OCI-LY7 (cell line): ENCODE measurements around the gene GPN1.

ENCODE experiments used
- EZH2phosphoT487 ChIP-seq: fragments of 200-600 bp; sonication (generic); IDR thresholded peaks from 2 replicates; pipeline ENCODE4 v1.6.1; 2018; ENCODE audit warnings: low read depth, borderline replicate concordance, mild to moderate bottlenecking, mixed run types, antibody characterized with exemption, low read length, moderate library complexity, mixed read lengths
- TF ChIP-seq, protein P1 (sequence below): fragments of 200-600 bp; sonication (generic); conservative IDR thresholded peaks from 2 replicates; pipeline ENCODE4 v1.5.1; 2014; ENCODE audit warnings: mild to moderate bottlenecking, antibody characterized with exemption, low read length, moderate library complexity, mixed read lengths

DNA sequence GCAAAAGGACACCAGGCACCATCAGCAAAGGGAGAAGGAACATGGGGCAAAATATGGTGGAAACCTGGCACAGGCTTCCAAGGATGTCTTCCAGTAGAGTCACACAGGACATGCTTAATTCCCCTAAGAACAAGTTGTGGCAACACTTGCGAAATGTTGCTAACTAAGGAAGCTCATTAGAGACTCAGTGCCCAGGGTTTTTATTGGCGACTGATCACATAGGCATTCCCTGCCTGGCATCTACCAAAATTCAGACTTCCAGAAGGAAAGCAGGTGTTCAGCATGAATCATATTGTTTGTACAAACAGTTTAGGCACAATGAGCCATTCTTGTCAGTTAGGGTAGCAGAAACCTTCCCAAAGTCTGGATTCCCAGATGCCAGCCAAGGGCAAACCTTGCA, 60.6 kb downstream of the GPN1 start:
- TF ChIP-seq EZH2phosphoT487, result no peak
- TF ChIP-seq, protein P1, sequence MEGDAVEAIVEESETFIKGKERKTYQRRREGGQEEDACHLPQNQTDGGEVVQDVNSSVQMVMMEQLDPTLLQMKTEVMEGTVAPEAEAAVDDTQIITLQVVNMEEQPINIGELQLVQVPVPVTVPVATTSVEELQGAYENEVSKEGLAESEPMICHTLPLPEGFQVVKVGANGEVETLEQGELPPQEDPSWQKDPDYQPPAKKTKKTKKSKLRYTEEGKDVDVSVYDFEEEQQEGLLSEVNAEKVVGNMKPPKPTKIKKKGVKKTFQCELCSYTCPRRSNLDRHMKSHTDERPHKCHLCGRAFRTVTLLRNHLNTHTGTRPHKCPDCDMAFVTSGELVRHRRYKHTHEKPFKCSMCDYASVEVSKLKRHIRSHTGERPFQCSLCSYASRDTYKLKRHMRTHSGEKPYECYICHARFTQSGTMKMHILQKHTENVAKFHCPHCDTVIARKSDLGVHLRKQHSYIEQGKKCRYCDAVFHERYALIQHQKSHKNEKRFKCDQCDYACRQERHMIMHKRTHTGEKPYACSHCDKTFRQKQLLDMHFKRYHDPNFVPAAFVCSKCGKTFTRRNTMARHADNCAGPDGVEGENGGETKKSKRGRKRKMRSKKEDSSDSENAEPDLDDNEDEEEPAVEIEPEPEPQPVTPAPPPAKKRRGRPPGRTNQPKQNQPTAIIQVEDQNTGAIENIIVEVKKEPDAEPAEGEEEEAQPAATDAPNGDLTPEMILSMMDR, result no peak
